WTC11 (cell line): ENCODE measurements around the gene PAM. TPM values are rescaled to one million over a fixed set of nuclear protein-coding genes. Genes with fewer than 3 reads are reported as not detected.

Experiments used
- ATAC-seq: fragments of 200-7000 bp; cut with Tn5 transposase; 2 replicates; pipeline ENCODE4 v1.10.0; 2021; ENCODE audit warnings: mild to moderate bottlenecking, moderate library complexity
- Bru-seq: library from RNA; stranded (reverse); fragments of 400-500 nt; gene quantifications from one replicate; lab custom pipeline; 2021; lab: Mats Ljungman, UMichigan
- CTCF ChIA-PET: fragments of 300-600 bp; sonication (Branson Sonifier 250); formaldehyde crosslinking; loops from one replicate; lab custom pipeline; 2021; ENCODE audit warnings: antibody characterized with exemption; lab: Charles Lee
- POLR2A ChIA-PET: fragments of 350-600 bp; sonication (Branson Sonifier 250); formaldehyde crosslinking; loops from one replicate; lab custom pipeline; 2021; ENCODE audit warnings: antibody characterized with exemption; lab: Charles Lee
- DNase-seq: peaks from one replicate; pipeline ENCODE4 v3.0.0; 2021; ENCODE audit warnings: low spot score
- H3K27ac Mint-ChIP-seq: 2 replicates; pipeline ENCODE4 v1.8.0; 2021; ENCODE audit warnings: mixed read lengths
- H3K27me3 Mint-ChIP-seq: 2 replicates; pipeline ENCODE4 v1.8.0; 2021; ENCODE audit warnings: low read depth, mild to moderate bottlenecking, moderate library complexity, mixed read lengths
- H3K36me3 Mint-ChIP-seq: 2 replicates; pipeline ENCODE4 v1.8.0; 2021; ENCODE audit warnings: mixed read lengths
- H3K4me1 Mint-ChIP-seq: 2 replicates; pipeline ENCODE4 v1.8.0; 2022; ENCODE audit warnings: mixed read lengths
- H3K4me3 Mint-ChIP-seq: 2 replicates; pipeline ENCODE4 v1.8.0; 2021; ENCODE audit warnings: mild to moderate bottlenecking, moderate library complexity, mixed read lengths
- H3K9me3 Mint-ChIP-seq: 2 replicates; pipeline ENCODE4 v1.8.0; 2021; ENCODE audit warnings: mixed read lengths
- ATF1 ChIP-seq: sonication (generic); formaldehyde crosslinking; IDR thresholded peaks from 2 replicates; pipeline ENCODE4 v1.8.1; 2023; ENCODE audit warnings: mild to moderate bottlenecking, moderate library complexity, missing genetic modification reagents
- ETV6 ChIP-seq: sonication (generic); formaldehyde crosslinking; IDR thresholded peaks from 2 replicates; pipeline ENCODE4 v1.8.1; 2022; ENCODE audit warnings: mild to moderate bottlenecking, missing genetic modification reagents
- FOXJ3 ChIP-seq: sonication (generic); formaldehyde crosslinking; IDR thresholded peaks from 2 replicates; pipeline ENCODE4 v1.9.0; 2021; ENCODE audit warnings: missing genetic modification reagents, mild to moderate bottlenecking, borderline replicate concordance
- GABPB1 ChIP-seq: sonication (generic); formaldehyde crosslinking; IDR thresholded peaks from 2 replicates; pipeline ENCODE4 v1.8.1; 2023; ENCODE audit warnings: mild to moderate bottlenecking, missing genetic modification reagents
- JAZF1 ChIP-seq: fragments of 250-450 bp; sonication (Bioruptor Pico); IDR thresholded peaks from 2 replicates; pipeline ENCODE4 v1.9.0; 2021; ENCODE audit warnings: moderate library complexity, mild to moderate bottlenecking, inconsistent platforms
- NFE2L1 ChIP-seq: sonication (generic); formaldehyde crosslinking; IDR thresholded peaks from 2 replicates; pipeline ENCODE4 v1.8.1; 2023; ENCODE audit warnings: missing genetic modification reagents
- NR2C2 ChIP-seq: sonication (generic); formaldehyde crosslinking; IDR thresholded peaks from 2 replicates; pipeline ENCODE4 v1.8.0; 2022; ENCODE audit warnings: mild to moderate bottlenecking, missing genetic modification reagents
- OVOL2 ChIP-seq: fragments of 250-450 bp; sonication (Bioruptor Pico); IDR thresholded peaks from 2 replicates; pipeline ENCODE4 v1.9.0; 2021; ENCODE audit warnings: mild to moderate bottlenecking, borderline replicate concordance
- SOX15 ChIP-seq: fragments of 250-450 bp; sonication (Bioruptor Pico); IDR thresholded peaks from 2 replicates; pipeline ENCODE4 v1.9.0; 2021; ENCODE audit warnings: mild to moderate bottlenecking
- TEAD1 ChIP-seq: sonication (generic); formaldehyde crosslinking; IDR thresholded peaks from 2 replicates; pipeline ENCODE4 v1.8.0; 2022; ENCODE audit warnings: mild to moderate bottlenecking, missing genetic modification reagents
- TEAD4 ChIP-seq: sonication (generic); formaldehyde crosslinking; IDR thresholded peaks from 2 replicates; pipeline ENCODE4 v1.8.0; 2022; ENCODE audit warnings: mild to moderate bottlenecking, missing genetic modification reagents
- ZBTB21 ChIP-seq: sonication (generic); formaldehyde crosslinking; IDR thresholded peaks from 2 replicates; pipeline ENCODE4 v1.8.1; 2023; ENCODE audit warnings: mild to moderate bottlenecking, missing genetic modification reagents, borderline replicate concordance
- ZNF317 ChIP-seq: sonication (generic); formaldehyde crosslinking; IDR thresholded peaks from 2 replicates; pipeline ENCODE4 v1.8.1; 2023; ENCODE audit warnings: low read depth, mild to moderate bottlenecking, moderate library complexity, missing genetic modification reagents, borderline replicate concordance
- ZNF396 ChIP-seq: fragments of 250-450 bp; sonication (Bioruptor Pico); IDR thresholded peaks from 2 replicates; pipeline ENCODE4 v1.8.0; 2021; ENCODE audit warnings: mild to moderate bottlenecking, moderate library complexity, borderline replicate concordance
- long read RNA-seq, 3 experiments: library from RNA in 1 of 3; library from capped mRNA in 1 of 3; library from polyadenylated mRNA in 1 of 3; unstranded in 2 of 3; stranded (forward) in 1 of 3; transcript quantifications; one replicate each; pipeline ENCODE4 v2.0.0, GENCODE V29; 2021
- total RNA-seq: library from RNA; stranded (reverse); gene quantifications from 3 replicates; pipeline ENCODE4 v1.2.3, GENCODE V29; 2021
- TF ChIP-seq, protein P1 (sequence below): sonication (generic); formaldehyde crosslinking; IDR thresholded peaks from 2 replicates; pipeline ENCODE4 v1.8.1; 2023; ENCODE audit warnings: mild to moderate bottlenecking, missing genetic modification reagents
- TF ChIP-seq, protein P2 (sequence below): sonication (generic); formaldehyde crosslinking; IDR thresholded peaks from 2 replicates; pipeline ENCODE4 v1.8.1; 2022; ENCODE audit warnings: low read depth, missing genetic modification reagents, borderline replicate concordance
- TF ChIP-seq, protein P3 (sequence below): sonication (generic); formaldehyde crosslinking; IDR thresholded peaks from 2 replicates; pipeline ENCODE4 v1.8.0; 2023; ENCODE audit warnings: missing genetic modification reagents
- TF ChIP-seq, protein P4 (sequence below): sonication (generic); formaldehyde crosslinking; IDR thresholded peaks from 2 replicates; pipeline ENCODE4 v1.8.1; 2022; ENCODE audit warnings: low read depth, mild to moderate bottlenecking, moderate library complexity, missing genetic modification reagents, borderline replicate concordance
- TF ChIP-seq, protein P5 (sequence below): sonication (generic); formaldehyde crosslinking; IDR thresholded peaks from 2 replicates; pipeline ENCODE4 v1.8.0; 2022; ENCODE audit warnings: mild to moderate bottlenecking, missing genetic modification reagents
- TF ChIP-seq, protein P6 (sequence below): fragments of 250-450 bp; sonication (Bioruptor Pico); IDR thresholded peaks from 2 replicates; pipeline ENCODE4 v1.9.0; 2021; ENCODE audit warnings: moderate library complexity, mild to moderate bottlenecking, inconsistent platforms, borderline replicate concordance
- TF ChIP-seq, protein P7 (sequence below): sonication (generic); formaldehyde crosslinking; IDR thresholded peaks from 2 replicates; pipeline ENCODE4 v1.8.0; 2022; ENCODE audit warnings: mild to moderate bottlenecking, missing genetic modification reagents
- TF ChIP-seq, protein P8 (sequence below): sonication (generic); formaldehyde crosslinking; IDR thresholded peaks from 2 replicates; pipeline ENCODE4 v1.8.0; 2023; ENCODE audit warnings: missing genetic modification reagents, mild to moderate bottlenecking, borderline replicate concordance

PAM gene
- 52.3 to 71.8 TPM (median 71.0 TPM) in 3 replicates for total RNA-seq
- Bru-seq, nascent RNA: percentile 73 among the genes with signal in this experiment
- long read RNA-seq, experiment 1, transcript PAM-204 (24 exons, 3,622 nt): major isoform, 5 of 202 reads
- long read RNA-seq, experiment 1, partial matches to known transcripts: 48 of 202 reads
- long read RNA-seq, experiment 1, other reads (novel, unspliced or antisense): 147 of 202 reads
- long read RNA-seq, experiment 2, partial matches to known transcripts: 14 of 35 reads
- long read RNA-seq, experiment 2, other reads (novel, unspliced or antisense): 20 of 35 reads
- long read RNA-seq, experiment 3: 0 reads

DNA sequence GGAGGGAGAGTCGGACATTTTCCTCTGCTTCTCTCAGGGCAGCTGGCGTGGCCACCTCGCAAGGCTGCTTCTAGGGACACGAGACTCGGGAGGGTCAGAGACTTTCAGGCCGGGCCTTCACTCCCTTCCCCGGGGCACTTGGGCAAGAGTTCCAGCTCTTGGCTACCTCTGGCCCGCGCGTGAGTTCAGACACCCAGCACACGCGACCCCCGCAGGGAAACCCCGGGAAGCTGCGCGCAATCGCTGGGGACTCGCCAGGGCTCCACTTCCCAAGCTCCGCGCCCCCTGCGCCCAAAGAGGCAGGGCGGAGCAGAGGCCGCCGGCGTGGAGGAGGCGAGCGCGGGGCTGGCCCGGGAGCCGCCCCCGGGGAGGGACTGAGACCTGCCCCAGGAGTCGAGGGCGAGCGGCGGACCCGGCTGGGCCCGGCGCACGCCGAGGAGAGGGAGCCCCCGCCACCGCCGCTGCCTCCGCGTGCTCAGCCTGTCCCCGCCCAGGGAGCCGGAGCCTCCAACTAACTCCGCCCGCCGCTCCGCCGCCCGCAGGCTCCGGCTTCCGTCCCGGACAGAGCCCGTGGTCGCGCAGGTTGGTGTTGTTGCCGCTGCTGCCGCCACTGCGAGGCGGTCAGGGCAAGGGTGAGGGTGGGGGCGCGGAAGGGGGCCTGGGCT lies at the start of gene PAM:
PAM (plus strand) TSS at position 539 of the 665 bp plus-strand sequence. CDS start 110,891 bp downstream, outside the sequence.
- POLR2A ChIA-PET: interaction anchor here (0.9 to 1.0 kb wide), 2 partner anchors 92 to 365 kb away, joined by 3 read pairs; partner anchors contain the start of genes GIN1 and PPIP5K2
- Mint-ChIP-seq H3K27me3 (peaks cover 44% of the 10 kb centered on the region), H3K36me3 (no peaks in the 10 kb centered on the region; the same call in 1 of the 2 replicates), H3K4me3 (peak within 1 kb of the TSS; percentile 93), H3K27ac (peak within 1 kb of the TSS; percentile 73), H3K4me1 (peaks cover 44% of the 10 kb centered on the region), H3K9me3 (0 out of 2 replicates have a peak, but pooled peaks cover 3% of the 10 kb centered on the region)
- CTCF ChIA-PET: interaction anchor here (0.6 to 1.7 kb wide), 2 partner anchors 26 to 73 kb away, joined by 3 to 7 read pairs; no protein-coding TSS in a partner anchor
- DNase-seq (peak; percentile 79), ATAC-seq (peak; percentile 75)
- TF ChIP-seq, protein P1, sequence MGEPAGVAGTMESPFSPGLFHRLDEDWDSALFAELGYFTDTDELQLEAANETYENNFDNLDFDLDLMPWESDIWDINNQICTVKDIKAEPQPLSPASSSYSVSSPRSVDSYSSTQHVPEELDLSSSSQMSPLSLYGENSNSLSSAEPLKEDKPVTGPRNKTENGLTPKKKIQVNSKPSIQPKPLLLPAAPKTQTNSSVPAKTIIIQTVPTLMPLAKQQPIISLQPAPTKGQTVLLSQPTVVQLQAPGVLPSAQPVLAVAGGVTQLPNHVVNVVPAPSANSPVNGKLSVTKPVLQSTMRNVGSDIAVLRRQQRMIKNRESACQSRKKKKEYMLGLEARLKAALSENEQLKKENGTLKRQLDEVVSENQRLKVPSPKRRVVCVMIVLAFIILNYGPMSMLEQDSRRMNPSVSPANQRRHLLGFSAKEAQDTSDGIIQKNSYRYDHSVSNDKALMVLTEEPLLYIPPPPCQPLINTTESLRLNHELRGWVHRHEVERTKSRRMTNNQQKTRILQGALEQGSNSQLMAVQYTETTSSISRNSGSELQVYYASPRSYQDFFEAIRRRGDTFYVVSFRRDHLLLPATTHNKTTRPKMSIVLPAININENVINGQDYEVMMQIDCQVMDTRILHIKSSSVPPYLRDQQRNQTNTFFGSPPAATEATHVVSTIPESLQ (CRISPR knock-in tag): no peak
- TF ChIP-seq TEAD1 (CRISPR knock-in tag): peak; percentile 85
- TF ChIP-seq TEAD4 (CRISPR knock-in tag): peak; percentile 63; the same call in 1 of the 2 replicates
- no peak for TF ChIP-seq NR2C2
- no peak for TF ChIP-seq JAZF1 (CRISPR knock-in tag)
- TF ChIP-seq ATF1 (CRISPR knock-in tag): no peak
- no peak for TF ChIP-seq ZNF317 (CRISPR knock-in tag)
- TF ChIP-seq, protein P2, sequence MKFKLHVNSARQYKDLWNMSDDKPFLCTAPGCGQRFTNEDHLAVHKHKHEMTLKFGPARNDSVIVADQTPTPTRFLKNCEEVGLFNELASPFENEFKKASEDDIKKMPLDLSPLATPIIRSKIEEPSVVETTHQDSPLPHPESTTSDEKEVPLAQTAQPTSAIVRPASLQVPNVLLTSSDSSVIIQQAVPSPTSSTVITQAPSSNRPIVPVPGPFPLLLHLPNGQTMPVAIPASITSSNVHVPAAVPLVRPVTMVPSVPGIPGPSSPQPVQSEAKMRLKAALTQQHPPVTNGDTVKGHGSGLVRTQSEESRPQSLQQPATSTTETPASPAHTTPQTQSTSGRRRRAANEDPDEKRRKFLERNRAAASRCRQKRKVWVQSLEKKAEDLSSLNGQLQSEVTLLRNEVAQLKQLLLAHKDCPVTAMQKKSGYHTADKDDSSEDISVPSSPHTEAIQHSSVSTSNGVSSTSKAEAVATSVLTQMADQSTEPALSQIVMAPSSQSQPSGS (CRISPR knock-in tag): no peak
- no peak for TF ChIP-seq SOX15 (CRISPR knock-in tag)
- no peak for TF ChIP-seq GABPB1
- TF ChIP-seq, protein P3, sequence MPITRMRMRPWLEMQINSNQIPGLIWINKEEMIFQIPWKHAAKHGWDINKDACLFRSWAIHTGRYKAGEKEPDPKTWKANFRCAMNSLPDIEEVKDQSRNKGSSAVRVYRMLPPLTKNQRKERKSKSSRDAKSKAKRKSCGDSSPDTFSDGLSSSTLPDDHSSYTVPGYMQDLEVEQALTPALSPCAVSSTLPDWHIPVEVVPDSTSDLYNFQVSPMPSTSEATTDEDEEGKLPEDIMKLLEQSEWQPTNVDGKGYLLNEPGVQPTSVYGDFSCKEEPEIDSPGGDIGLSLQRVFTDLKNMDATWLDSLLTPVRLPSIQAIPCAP (CRISPR knock-in tag): peak; percentile 67; the same call in 1 of the 2 replicates
- TF ChIP-seq, protein P4, sequence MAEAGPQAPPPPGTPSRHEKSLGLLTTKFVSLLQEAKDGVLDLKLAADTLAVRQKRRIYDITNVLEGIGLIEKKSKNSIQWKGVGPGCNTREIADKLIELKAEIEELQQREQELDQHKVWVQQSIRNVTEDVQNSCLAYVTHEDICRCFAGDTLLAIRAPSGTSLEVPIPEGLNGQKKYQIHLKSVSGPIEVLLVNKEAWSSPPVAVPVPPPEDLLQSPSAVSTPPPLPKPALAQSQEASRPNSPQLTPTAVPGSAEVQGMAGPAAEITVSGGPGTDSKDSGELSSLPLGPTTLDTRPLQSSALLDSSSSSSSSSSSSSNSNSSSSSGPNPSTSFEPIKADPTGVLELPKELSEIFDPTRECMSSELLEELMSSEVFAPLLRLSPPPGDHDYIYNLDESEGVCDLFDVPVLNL (CRISPR knock-in tag): 0 out of 2 replicates have a peak, but pooled peaks have one; percentile 60
- TF ChIP-seq, protein P5, sequence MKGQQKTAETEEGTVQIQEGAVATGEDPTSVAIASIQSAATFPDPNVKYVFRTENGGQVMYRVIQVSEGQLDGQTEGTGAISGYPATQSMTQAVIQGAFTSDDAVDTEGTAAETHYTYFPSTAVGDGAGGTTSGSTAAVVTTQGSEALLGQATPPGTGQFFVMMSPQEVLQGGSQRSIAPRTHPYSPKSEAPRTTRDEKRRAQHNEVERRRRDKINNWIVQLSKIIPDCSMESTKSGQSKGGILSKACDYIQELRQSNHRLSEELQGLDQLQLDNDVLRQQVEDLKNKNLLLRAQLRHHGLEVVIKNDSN: peak; percentile 43; the same call in 1 of the 2 replicates
- TF ChIP-seq, protein P6, sequence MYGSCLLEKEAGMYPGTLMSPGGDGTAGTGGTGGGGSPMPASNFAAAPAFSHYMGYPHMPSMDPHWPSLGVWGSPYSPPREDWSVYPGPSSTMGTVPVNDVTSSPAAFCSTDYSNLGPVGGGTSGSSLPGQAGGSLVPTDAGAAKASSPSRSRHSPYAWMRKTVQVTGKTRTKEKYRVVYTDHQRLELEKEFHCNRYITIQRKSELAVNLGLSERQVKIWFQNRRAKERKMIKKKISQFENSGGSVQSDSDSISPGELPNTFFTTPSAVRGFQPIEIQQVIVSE: no peak
- TF ChIP-seq, protein P7, sequence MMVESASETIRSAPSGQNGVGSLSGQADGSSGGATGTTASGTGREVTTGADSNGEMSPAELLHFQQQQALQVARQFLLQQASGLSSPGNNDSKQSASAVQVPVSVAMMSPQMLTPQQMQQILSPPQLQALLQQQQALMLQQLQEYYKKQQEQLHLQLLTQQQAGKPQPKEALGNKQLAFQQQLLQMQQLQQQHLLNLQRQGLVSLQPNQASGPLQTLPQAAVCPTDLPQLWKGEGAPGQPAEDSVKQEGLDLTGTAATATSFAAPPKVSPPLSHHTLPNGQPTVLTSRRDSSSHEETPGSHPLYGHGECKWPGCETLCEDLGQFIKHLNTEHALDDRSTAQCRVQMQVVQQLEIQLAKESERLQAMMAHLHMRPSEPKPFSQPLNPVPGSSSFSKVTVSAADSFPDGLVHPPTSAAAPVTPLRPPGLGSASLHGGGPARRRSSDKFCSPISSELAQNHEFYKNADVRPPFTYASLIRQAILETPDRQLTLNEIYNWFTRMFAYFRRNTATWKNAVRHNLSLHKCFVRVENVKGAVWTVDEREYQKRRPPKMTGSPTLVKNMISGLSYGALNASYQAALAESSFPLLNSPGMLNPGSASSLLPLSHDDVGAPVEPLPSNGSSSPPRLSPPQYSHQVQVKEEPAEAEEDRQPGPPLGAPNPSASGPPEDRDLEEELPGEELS (CRISPR knock-in tag): peak; percentile 78
- TF ChIP-seq ZNF396: no peak
- TF ChIP-seq FOXJ3 (CRISPR knock-in tag): no peak
- TF ChIP-seq ZBTB21 (CRISPR knock-in tag): no peak
- TF ChIP-seq ETV6 (CRISPR knock-in tag): no peak; the same call in 1 of the 2 replicates
- no peak for TF ChIP-seq OVOL2
- 0 out of 2 replicates have a peak, but pooled peaks have one; percentile 69 for TF ChIP-seq NFE2L1 (CRISPR knock-in tag)
- TF ChIP-seq, protein P8, sequence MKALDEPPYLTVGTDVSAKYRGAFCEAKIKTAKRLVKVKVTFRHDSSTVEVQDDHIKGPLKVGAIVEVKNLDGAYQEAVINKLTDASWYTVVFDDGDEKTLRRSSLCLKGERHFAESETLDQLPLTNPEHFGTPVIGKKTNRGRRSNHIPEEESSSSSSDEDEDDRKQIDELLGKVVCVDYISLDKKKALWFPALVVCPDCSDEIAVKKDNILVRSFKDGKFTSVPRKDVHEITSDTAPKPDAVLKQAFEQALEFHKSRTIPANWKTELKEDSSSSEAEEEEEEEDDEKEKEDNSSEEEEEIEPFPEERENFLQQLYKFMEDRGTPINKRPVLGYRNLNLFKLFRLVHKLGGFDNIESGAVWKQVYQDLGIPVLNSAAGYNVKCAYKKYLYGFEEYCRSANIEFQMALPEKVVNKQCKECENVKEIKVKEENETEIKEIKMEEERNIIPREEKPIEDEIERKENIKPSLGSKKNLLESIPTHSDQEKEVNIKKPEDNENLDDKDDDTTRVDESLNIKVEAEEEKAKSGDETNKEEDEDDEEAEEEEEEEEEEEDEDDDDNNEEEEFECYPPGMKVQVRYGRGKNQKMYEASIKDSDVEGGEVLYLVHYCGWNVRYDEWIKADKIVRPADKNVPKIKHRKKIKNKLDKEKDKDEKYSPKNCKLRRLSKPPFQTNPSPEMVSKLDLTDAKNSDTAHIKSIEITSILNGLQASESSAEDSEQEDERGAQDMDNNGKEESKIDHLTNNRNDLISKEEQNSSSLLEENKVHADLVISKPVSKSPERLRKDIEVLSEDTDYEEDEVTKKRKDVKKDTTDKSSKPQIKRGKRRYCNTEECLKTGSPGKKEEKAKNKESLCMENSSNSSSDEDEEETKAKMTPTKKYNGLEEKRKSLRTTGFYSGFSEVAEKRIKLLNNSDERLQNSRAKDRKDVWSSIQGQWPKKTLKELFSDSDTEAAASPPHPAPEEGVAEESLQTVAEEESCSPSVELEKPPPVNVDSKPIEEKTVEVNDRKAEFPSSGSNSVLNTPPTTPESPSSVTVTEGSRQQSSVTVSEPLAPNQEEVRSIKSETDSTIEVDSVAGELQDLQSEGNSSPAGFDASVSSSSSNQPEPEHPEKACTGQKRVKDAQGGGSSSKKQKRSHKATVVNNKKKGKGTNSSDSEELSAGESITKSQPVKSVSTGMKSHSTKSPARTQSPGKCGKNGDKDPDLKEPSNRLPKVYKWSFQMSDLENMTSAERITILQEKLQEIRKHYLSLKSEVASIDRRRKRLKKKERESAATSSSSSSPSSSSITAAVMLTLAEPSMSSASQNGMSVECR (CRISPR knock-in tag): peak; percentile 87
